ENCODE measurements around the gene ERVH48-1.
"Not testable (repeated sequence)": the region's sequence is repeated elsewhere in the genome, so short reads cannot be mapped to it uniquely, and the experiment has no call there.

The ERVH48-1 gene

DNA sequence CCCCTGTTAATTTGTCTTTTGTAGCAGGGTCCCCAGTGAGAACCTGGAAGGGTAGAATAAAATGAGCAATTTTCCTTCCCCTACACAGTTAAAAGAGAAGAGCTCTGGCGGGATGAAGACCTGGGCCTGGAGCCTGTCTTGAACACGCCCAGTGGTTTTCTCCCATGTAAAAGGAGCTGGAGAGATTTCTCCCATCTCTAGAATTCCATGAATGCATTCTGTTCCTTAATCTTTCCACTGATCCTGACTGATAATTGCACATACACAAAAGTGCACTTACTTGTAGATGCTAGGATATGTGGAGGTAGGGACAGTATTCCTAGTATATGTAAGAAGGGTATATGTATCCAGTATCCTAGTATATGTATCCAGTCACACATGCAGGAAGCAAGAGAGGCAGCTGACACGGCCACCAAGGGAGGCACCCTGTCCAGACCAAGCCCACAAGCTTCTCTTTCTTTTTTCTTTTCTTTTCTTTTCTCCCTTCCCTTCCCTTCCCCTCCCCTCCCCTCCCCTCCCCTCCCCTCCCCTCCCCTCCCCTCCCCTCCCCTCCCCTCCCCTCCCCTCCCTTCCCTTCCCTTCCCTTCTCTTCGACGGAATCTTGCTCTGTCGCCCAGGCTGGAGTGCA, 37.1 kb upstream of the ERVH48-1 start:
- H3K4me1 ChIP-seq (ENCODE audit: control insufficient read depth in 1 of 2, insufficient read depth in 1 of 2, low read depth in 1 of 2, low read length in 1 of 2): no peaks in the 10 kb centered on the region
- no peaks in the 10 kb centered on the region for H3K9me3 ChIP-seq
- H3K4me3 ChIP-seq (ENCODE audit: low read depth in 1 of 2, low read length in 1 of 2): no peak overlapping the region
- H3K36me3 ChIP-seq: no peaks in the 10 kb centered on the region
- H3K27ac ChIP-seq: no peak overlapping the region
- TF ChIP-seq, protein P1, sequence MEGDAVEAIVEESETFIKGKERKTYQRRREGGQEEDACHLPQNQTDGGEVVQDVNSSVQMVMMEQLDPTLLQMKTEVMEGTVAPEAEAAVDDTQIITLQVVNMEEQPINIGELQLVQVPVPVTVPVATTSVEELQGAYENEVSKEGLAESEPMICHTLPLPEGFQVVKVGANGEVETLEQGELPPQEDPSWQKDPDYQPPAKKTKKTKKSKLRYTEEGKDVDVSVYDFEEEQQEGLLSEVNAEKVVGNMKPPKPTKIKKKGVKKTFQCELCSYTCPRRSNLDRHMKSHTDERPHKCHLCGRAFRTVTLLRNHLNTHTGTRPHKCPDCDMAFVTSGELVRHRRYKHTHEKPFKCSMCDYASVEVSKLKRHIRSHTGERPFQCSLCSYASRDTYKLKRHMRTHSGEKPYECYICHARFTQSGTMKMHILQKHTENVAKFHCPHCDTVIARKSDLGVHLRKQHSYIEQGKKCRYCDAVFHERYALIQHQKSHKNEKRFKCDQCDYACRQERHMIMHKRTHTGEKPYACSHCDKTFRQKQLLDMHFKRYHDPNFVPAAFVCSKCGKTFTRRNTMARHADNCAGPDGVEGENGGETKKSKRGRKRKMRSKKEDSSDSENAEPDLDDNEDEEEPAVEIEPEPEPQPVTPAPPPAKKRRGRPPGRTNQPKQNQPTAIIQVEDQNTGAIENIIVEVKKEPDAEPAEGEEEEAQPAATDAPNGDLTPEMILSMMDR (IDR thresholded peaks at IDR 0.05): no peak
- no peaks in the 10 kb centered on the region for H3K27me3 ChIP-seq

DNA sequence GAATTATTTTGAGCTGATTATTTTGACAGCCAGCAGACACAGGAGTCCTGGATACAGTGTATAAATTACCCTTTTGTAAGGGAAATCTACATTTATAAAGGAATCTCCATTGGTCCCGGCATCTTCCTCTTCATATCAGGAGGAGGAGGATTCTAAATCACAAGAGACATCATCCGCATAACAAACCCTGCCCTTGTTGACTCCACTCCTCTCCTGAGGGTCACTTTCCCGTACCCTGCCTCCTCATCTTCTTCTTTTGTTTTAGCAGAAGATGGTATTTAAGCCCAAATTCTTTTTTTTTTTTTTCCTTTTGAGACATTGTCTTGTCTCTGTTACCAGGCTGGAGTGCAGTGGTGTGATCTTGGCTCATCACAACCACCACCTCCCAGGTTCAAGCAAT, 34.3 kb upstream of the ERVH48-1 start:
- no peaks in the 10 kb centered on the region for H3K4me1 ChIP-seq (ENCODE audit: control insufficient read depth in 1 of 2, insufficient read depth in 1 of 2, low read depth in 1 of 2, low read length in 1 of 2)
- H3K9me3 ChIP-seq: no peaks in the 10 kb centered on the region
- no peak overlapping the region for H3K27ac ChIP-seq
- no peak overlapping the region for H3K4me3 ChIP-seq (ENCODE audit: low read depth in 1 of 2, low read length in 1 of 2)
- TF ChIP-seq, protein P1 (IDR thresholded peaks at IDR 0.05): no peak
- H3K36me3 ChIP-seq: no peaks in the 10 kb centered on the region
- H3K27me3 ChIP-seq: no peaks in the 10 kb centered on the region

GRCh38 chr21:42958122-42958521, 32.7 kb upstream of the ERVH48-1 start:
- not testable (repeated sequence) for H3K9me3 ChIP-seq; H3K4me3 ChIP-seq (ENCODE audit: low read depth in 1 of 2, low read length in 1 of 2); H3K4me1 ChIP-seq (ENCODE audit: control insufficient read depth in 1 of 2, insufficient read depth in 1 of 2, low read depth in 1 of 2, low read length in 1 of 2); H3K36me3 ChIP-seq; H3K27me3 ChIP-seq; H3K27ac ChIP-seq

DNA sequence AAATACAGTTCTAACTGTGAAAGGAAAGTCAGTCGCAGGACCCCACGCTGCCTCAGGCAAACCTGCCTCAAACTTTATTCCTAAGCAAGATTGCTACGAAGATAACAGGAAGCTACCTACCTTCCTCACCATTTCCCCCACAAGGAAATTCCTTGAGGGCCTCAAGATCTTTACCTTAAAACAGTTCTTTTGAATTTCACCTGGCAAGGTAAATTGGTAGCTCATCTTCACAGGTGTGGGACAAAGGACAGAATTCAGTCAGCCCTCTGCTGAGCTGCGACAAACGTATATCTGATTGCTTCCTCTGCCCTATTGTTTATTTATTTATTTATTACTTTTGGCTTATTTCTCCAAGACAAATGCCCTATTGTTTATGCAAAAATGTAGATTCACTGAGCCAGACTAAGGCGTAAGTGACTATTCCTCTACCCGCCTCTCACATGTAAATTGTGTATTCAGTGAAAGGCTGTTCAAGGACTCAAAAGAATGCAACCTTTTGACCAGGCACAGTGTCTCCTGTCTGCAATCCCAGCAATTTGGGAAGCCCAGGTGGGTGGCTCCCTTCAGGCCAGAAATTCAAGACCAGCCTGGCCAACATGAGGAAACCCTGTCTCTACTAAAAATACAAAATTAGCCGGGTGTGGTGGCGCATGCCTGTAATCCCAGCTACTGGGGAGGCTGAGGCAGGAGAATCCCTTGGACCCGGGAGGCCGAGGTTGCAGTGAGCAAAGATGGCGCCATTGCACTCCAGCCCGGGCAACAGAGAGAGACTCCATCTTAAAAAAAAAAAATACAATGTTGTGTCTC, 31.6 kb upstream of the ERVH48-1 start:
- no peak overlapping the region for H3K27ac ChIP-seq
- no peaks in the 10 kb centered on the region for H3K9me3 ChIP-seq
- TF ChIP-seq, protein P1 (IDR thresholded peaks at IDR 0.05): no peak

DNA sequence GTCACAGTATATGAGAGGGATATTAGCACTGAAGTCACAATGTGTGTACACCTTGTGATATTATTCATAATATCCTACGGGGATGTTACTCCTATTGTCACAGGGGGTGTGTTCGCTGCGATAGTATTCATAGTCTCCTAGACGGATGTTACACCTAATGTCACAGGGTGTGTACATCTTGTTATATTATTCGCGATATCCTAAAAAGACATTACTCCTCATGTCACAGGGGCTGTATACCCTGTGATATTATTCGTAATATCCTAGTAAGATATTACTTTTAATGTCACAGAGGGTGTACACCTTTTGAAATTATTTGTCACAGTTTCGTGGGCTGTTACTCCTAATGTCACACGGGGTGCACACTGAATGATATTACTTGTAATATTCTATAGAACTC, 25.8 kb upstream of the ERVH48-1 start:
- not testable (repeated sequence) for H3K27ac ChIP-seq; H3K36me3 ChIP-seq; H3K9me3 ChIP-seq; H3K4me1 ChIP-seq (ENCODE audit: control insufficient read depth in 1 of 2, insufficient read depth in 1 of 2, low read depth in 1 of 2, low read length in 1 of 2); H3K27me3 ChIP-seq; H3K4me3 ChIP-seq (ENCODE audit: low read depth in 1 of 2, low read length in 1 of 2)

More for the DNA sequence above, 31.6 kb upstream of the ERVH48-1 start:
- Histone ChIP-seq H3K4me1 (ENCODE audit: control insufficient read depth in 1 of 2, insufficient read depth in 1 of 2, low read depth in 1 of 2, low read length in 1 of 2) (no peaks in the 10 kb centered on the region), H3K4me3 (ENCODE audit: low read depth in 1 of 2, low read length in 1 of 2) (no peak overlapping the region), H3K36me3 (no peaks in the 10 kb centered on the region), H3K27me3 (no peaks in the 10 kb centered on the region)

DNA sequence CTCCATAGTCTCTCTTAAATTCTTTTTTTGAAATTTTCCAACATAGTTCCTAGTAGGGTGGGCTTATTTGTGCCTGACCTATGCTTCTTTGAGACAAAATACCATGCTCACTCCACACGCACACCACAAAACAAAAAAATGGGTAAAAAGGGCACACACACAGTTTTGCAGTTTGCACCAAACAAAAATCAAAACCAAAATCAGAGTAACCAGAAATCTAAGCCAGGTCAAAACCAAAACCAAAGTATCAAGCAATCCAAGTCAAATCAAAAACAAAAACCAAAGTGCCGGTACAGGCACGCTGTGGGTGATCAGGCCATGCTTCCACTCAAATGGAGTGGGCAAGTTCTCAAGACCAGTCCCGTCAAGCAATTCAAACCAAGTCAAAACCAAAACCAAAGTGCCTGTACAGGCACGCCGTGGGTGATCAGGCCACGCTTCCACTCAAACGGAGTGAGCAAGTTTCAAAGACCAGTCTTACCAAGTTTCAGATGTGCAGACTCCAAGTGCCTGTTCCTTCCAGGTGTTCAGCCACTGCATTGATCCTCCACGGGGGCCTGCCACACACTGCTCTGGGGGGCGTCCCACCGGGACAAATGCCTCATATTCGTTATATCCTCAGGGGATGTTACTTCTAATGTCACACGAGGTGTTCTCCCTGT, 23.8 kb upstream of the ERVH48-1 start:
- H3K36me3 ChIP-seq; H3K27me3 ChIP-seq; H3K4me1 ChIP-seq (ENCODE audit: control insufficient read depth in 1 of 2, insufficient read depth in 1 of 2, low read depth in 1 of 2, low read length in 1 of 2); H3K27ac ChIP-seq; H3K9me3 ChIP-seq; H3K4me3 ChIP-seq (ENCODE audit: low read depth in 1 of 2, low read length in 1 of 2): not testable (repeated sequence)

- H3K27ac ChIP-seq: no peak overlapping the region
- no peaks in the 10 kb centered on the region for H3K9me3 ChIP-seq
- H3K4me3 ChIP-seq (ENCODE audit: low read depth in 1 of 2, low read length in 1 of 2): no peak overlapping the region
- H3K27me3 ChIP-seq: no peaks in the 10 kb centered on the region
- TF ChIP-seq, protein P1 (IDR thresholded peaks at IDR 0.05): no peak
- H3K4me1 ChIP-seq (ENCODE audit: control insufficient read depth in 1 of 2, insufficient read depth in 1 of 2, low read depth in 1 of 2, low read length in 1 of 2): peaks cover 5 to 10% of the 10 kb centered on the region in 2 experiments
- H3K36me3 ChIP-seq: no peaks in the 10 kb centered on the region
Observed at GRCh38 chr21:42942244-42942643, 16.8 kb upstream of the ERVH48-1 start.
